Fibroblast of lung (primary cell): ENCODE data around the gene RPS8. TPM values are rescaled to one million over a fixed set of nuclear protein-coding genes. Genes with fewer than 3 reads are reported as not detected.
"Not testable (repeated sequence)": the region's sequence is repeated elsewhere in the genome, so short reads cannot be mapped to it uniquely, and the experiment has no call there.

Experiments
- DNase-seq, 2 donors: peaks; one replicate each; pipeline versions ENCODE4 v3.0.0 to v3.0.0-alpha.2; 2010; ENCODE audit warnings: low read depth in 2 of 2
- H2AFZ ChIP-seq: 2 replicates; pipeline ENCODE4 v1.5.1; 2012; ENCODE audit warnings: low read length, control low read depth, inconsistent platforms
- H3K27ac ChIP-seq: 2 replicates; pipeline ENCODE4 v1.5.1; 2011; ENCODE audit warnings: low read length, control low read depth; ENCODE audit not compliant: insufficient read depth
- H3K27me3 ChIP-seq: 2 replicates; pipeline ENCODE4 v1.5.1; 2011; ENCODE audit warnings: mild to moderate bottlenecking, low read length; ENCODE audit not compliant: control insufficient read depth, insufficient read depth
- H3K36me3 ChIP-seq: 2 replicates; pipeline ENCODE4 v1.5.1; 2011; ENCODE audit warnings: low read length; ENCODE audit not compliant: control insufficient read depth, insufficient read depth
- H3K4me1 ChIP-seq: 2 replicates; pipeline ENCODE4 v1.5.1; 2011; ENCODE audit warnings: low read length; ENCODE audit not compliant: control insufficient read depth, insufficient read depth; ENCODE audit errors: extremely low read depth
- H3K4me2 ChIP-seq: 2 replicates; pipeline ENCODE4 v1.5.1; 2011; ENCODE audit warnings: low read length, control low read depth; ENCODE audit not compliant: insufficient read depth; ENCODE audit errors: extremely low read depth
- H3K4me3 ChIP-seq, 4 experiments: fragments of 200-600 bp in 1 of 4; sonication (generic) in 1 of 4; replicated peaks in 1 of 4; 2 replicates each; pipeline ENCODE4 v1.5.1; 2011 to 2016; ENCODE audit warnings: low read length in 4 of 4, low read depth in 3 of 4, mild to moderate bottlenecking in 3 of 4, control low read depth in 2 of 4, inconsistent platforms in 1 of 4, mixed read lengths in 1 of 4; ENCODE audit not compliant: insufficient read depth in 1 of 4; ENCODE audit errors: control extremely low read depth in 1 of 4
- H3K79me2 ChIP-seq: 2 replicates; pipeline ENCODE4 v1.5.1; 2012; ENCODE audit warnings: mild to moderate bottlenecking, low read length, inconsistent platforms; ENCODE audit not compliant: control insufficient read depth, insufficient read depth
- H3K9ac ChIP-seq: 2 replicates; pipeline ENCODE4 v1.5.1; 2011; ENCODE audit warnings: mild to moderate bottlenecking, low read length, control low read depth; ENCODE audit not compliant: insufficient read depth
- H3K9me3 ChIP-seq: 2 replicates; pipeline ENCODE4 v1.5.1; 2012; ENCODE audit warnings: low read depth, low read length; ENCODE audit not compliant: control insufficient read depth, insufficient read depth
- H4K20me1 ChIP-seq: 2 replicates; pipeline ENCODE4 v1.5.1; 2011; ENCODE audit warnings: low read length; ENCODE audit not compliant: control insufficient read depth, insufficient read depth; ENCODE audit errors: extremely low read depth
- EZH2 ChIP-seq: IDR thresholded peaks from 2 replicates; pipeline ENCODE4 v1.5.1; 2012; ENCODE audit warnings: low read length, control low read depth, mild to moderate bottlenecking; ENCODE audit errors: missing control alignments
- polyA plus RNA-seq, 2 donors: library from polyadenylated mRNA; depleted of rRNA in 1 of 2; stranded (reverse) in 1 of 2; unstranded in 1 of 2; fragments of >200 nt; gene quantifications; 2 replicates each; pipeline ENCODE4 v1.2.1, GENCODE V29; 2011 to 2012; ENCODE audit warnings: missing spikeins in 1 of 2
- total RNA-seq: library from RNA; depleted of rRNA; stranded (reverse); fragments of >200 nt; gene quantifications from 2 replicates; pipeline ENCODE4 v1.2.1, GENCODE V29; 2014
- TF ChIP-seq, protein P1 (sequence below), 2 donors: IDR thresholded peaks in 1 of 2; conservative IDR thresholded peaks in 1 of 2; 1 replicate in 1 of 2; 2 replicates in 1 of 2; pipeline ENCODE4 v1.5.1; 2011 to 2012; ENCODE audit warnings: low read length in 2 of 2, control low read depth in 1 of 2, inconsistent platforms in 1 of 2, low read depth in 1 of 2, mild to moderate bottlenecking in 1 of 2

The RPS8 gene
- total and polyA plus RNA-seq, 2 donors (not counting 1 experiment from before 2014, with no cell fraction given) = 1,373 to 2,098 TPM

DNA sequence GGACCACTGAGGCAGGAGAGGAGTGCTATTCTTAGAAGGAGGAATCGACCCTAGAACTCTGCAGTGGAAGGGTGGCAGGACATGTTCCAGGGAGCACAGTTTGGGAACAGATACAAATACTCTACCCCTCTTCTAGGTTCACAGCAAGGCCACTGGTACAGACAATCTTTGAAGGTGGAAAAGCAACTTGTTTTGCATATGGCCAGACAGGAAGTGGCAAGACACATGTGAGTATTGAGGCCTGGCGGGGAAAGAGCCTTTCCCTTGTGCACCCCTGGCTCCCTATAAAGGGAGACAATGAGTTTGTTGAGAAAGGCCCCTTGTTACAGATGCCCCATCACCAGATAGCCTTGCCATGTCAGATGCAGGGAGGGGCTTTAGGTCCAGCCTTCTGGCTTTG lies 17.9 kb upstream of the RPS8 start:
- Histone ChIP-seq H3K27me3 (no peaks in the 10 kb centered on the region), H3K4me1 (no peaks in the 10 kb centered on the region), H3K9ac (no peak overlapping the region), H3K27ac (no peak overlapping the region), H2AFZ (no peak overlapping the region), H4K20me1 (no peaks in the 10 kb centered on the region), H3K4me2 (no peak overlapping the region), H3K79me2 (no peaks in the 10 kb centered on the region), H3K36me3 (peaks cover 31% of the 10 kb centered on the region), H3K9me3 (no peaks in the 10 kb centered on the region), H3K4me3 (no peak overlapping the region)
- TF ChIP-seq, protein P1, sequence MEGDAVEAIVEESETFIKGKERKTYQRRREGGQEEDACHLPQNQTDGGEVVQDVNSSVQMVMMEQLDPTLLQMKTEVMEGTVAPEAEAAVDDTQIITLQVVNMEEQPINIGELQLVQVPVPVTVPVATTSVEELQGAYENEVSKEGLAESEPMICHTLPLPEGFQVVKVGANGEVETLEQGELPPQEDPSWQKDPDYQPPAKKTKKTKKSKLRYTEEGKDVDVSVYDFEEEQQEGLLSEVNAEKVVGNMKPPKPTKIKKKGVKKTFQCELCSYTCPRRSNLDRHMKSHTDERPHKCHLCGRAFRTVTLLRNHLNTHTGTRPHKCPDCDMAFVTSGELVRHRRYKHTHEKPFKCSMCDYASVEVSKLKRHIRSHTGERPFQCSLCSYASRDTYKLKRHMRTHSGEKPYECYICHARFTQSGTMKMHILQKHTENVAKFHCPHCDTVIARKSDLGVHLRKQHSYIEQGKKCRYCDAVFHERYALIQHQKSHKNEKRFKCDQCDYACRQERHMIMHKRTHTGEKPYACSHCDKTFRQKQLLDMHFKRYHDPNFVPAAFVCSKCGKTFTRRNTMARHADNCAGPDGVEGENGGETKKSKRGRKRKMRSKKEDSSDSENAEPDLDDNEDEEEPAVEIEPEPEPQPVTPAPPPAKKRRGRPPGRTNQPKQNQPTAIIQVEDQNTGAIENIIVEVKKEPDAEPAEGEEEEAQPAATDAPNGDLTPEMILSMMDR (conservative IDR thresholded peaks at IDR 0.05 in 1 of 2, IDR thresholded peaks at IDR 0.05 in 1 of 2; ENCODE audit: low read depth in 1 of 2, low read length in 2 of 2) = no peak
- no peak for TF ChIP-seq EZH2
- DNase-seq = no peak

- Histone ChIP-seq H3K4me2 (no peak overlapping the region), H3K27ac (no peak overlapping the region), H3K4me1 (no peaks in the 10 kb centered on the region), H3K79me2 (no peaks in the 10 kb centered on the region), H4K20me1 (no peaks in the 10 kb centered on the region), H2AFZ (no peak overlapping the region), H3K9me3 (no peaks in the 10 kb centered on the region), H3K36me3 (peaks cover 32% of the 10 kb centered on the region), H3K9ac (no peak overlapping the region), H3K4me3 (no peak overlapping the region), H3K27me3 (no peaks in the 10 kb centered on the region)
- TF ChIP-seq, protein P1 (conservative IDR thresholded peaks at IDR 0.05 in 1 of 2, IDR thresholded peaks at IDR 0.05 in 1 of 2; ENCODE audit: low read depth in 1 of 2, low read length in 2 of 2) = no peak
- no peak for TF ChIP-seq EZH2
- DNase-seq = no peak
Measured at GRCh38 chr1:44759077-44759476, 16.3 kb upstream of the RPS8 start.

- TF ChIP-seq, protein P1 (conservative IDR thresholded peaks at IDR 0.05 in 1 of 2, IDR thresholded peaks at IDR 0.05 in 1 of 2; ENCODE audit: low read depth in 1 of 2, low read length in 2 of 2) = no peak
- TF ChIP-seq EZH2 = no peak
- Histone ChIP-seq H3K9ac (no peak overlapping the region), H3K36me3 (peaks cover 25% of the 10 kb centered on the region), H3K4me3 (no peak overlapping the region), H3K4me1 (no peaks in the 10 kb centered on the region), H3K9me3 (no peaks in the 10 kb centered on the region), H2AFZ (no peak overlapping the region), H3K4me2 (no peak overlapping the region), H4K20me1 (no peaks in the 10 kb centered on the region), H3K27me3 (no peaks in the 10 kb centered on the region), H3K79me2 (no peaks in the 10 kb centered on the region), H3K27ac (no peak overlapping the region)
- no peak for DNase-seq
Measured at GRCh38 chr1:44760876-44761275, 14.5 kb upstream of the RPS8 start.

- not testable (repeated sequence) for H2AFZ ChIP-seq, H3K79me2 ChIP-seq, H3K4me3 ChIP-seq, H4K20me1 ChIP-seq, DNase-seq, H3K4me1 ChIP-seq, H3K9me3 ChIP-seq, H3K27me3 ChIP-seq, H3K9ac ChIP-seq, H3K4me2 ChIP-seq, H3K27ac ChIP-seq
- peaks cover 18% of the 10 kb centered on the region for H3K36me3 ChIP-seq
Measured at GRCh38 chr1:44766421-44766820, 8.9 kb upstream of the RPS8 start.
